Stomach (tissue), 9 donors: ENCODE data around the gene AIG1. TPM values are rescaled to one million over a fixed set of nuclear protein-coding genes. Genes with fewer than 3 reads are reported as not detected.

Experiments used
- DNase-seq, 2 donors: peaks; one replicate each; pipeline versions ENCODE4 v3.0.0 to v3.0.0-alpha.2; 2013 to 2019
- H3K27ac ChIP-seq, 5 donors: fragments of 200-600 bp in 4 of 5; sonication (generic) in 4 of 5; one replicate each; pipeline ENCODE4 v1.5.1; 2013 to 2019; ENCODE audit warnings: mild to moderate bottlenecking in 1 of 5, moderate library complexity in 1 of 5
- H3K27me3 ChIP-seq, 3 donors: fragments of 200-600 bp; sonication (generic); one replicate each; pipeline ENCODE4 v1.5.1; 2017 to 2019; ENCODE audit warnings: mixed run types in 1 of 3
- H3K36me3 ChIP-seq, 4 donors: fragments of 200-600 bp; sonication (generic); 1 replicate in 3 of 4; 2 replicates in 1 of 4; pipeline ENCODE4 v1.5.1; 2016 to 2019
- H3K4me1 ChIP-seq, 4 donors: fragments of 200-600 bp; sonication (generic); one replicate each; pipeline ENCODE4 v1.5.1; 2016 to 2019
- H3K4me3 ChIP-seq, 4 donors: fragments of 200-600 bp; sonication (generic) in 3 of 4; one replicate each; pipeline ENCODE4 v1.5.1; 2016 to 2019; ENCODE audit warnings: mild to moderate bottlenecking in 1 of 4
- H3K9me3 ChIP-seq, 4 donors: fragments of 200-600 bp; sonication (generic); one replicate each; pipeline ENCODE4 v1.5.1; 2016 to 2019
- CTCF ChIP-seq, 7 experiments: fragments of 450-650 bp in 4 of 7; fragments of 200-600 bp in 3 of 7; sonication (generic) in 3 of 7; IDR thresholded peaks; one replicate each; pipeline ENCODE4 v1.5.1; 2016 to 2019; ENCODE audit warnings: antibody characterized with exemption in 7 of 7, control low read depth in 2 of 7, mild to moderate bottlenecking in 1 of 7
- EP300 ChIP-seq: sonication (generic); formaldehyde crosslinking; IDR thresholded peaks from one replicate; pipeline ENCODE4 v1.6.1; 2017; ENCODE audit warnings: antibody characterized with exemption
- POLR2A ChIP-seq, 4 donors: fragments of 450-650 bp; IDR thresholded peaks; one replicate each; pipeline ENCODE4 v1.6.1; 2016; ENCODE audit warnings: antibody characterized with exemption in 4 of 4, control low read depth in 2 of 4, mild to moderate bottlenecking in 1 of 4, moderate library complexity in 1 of 4
- POLR2AphosphoS5 ChIP-seq, 3 donors: sonication (generic); formaldehyde crosslinking; IDR thresholded peaks; one replicate each; pipeline ENCODE4 v1.6.1; 2016; ENCODE audit warnings: antibody characterized with exemption in 3 of 3
- WGBS, 5 donors: extraction: QIAGEN DNeasy Blood & Tissue Kit in 3 of 5; methylation state at CpG; one replicate each; pipeline versions ENCODE4 v1.1.5 to v1.1.7; 2013 to 2018; 5-methylcytosine and 5-hydroxymethylcytosine counted together
- intact Hi-C: fragments of 100-400 bp; cut with DNase I; formaldehyde crosslinking; loops from one replicate; pipeline ENCODE4 v1.15.1; 2023; ENCODE audit warnings: low total_unique reads
- polyA plus RNA-seq, 3 donors: library from polyadenylated mRNA; stranded (reverse); fragments of 200-250 nt; gene quantifications; one replicate each; pipeline ENCODE4 v1.2.3, GENCODE V29; 2013
- total RNA-seq, 5 donors: library from RNA; depleted of rRNA; stranded (reverse); fragments of >200 nt; gene quantifications; one replicate each; pipeline versions ENCODE4 v1.1.0 to v1.2.3, GENCODE V29; 2014 to 2016
- donor health status: healthy with polysubstance abuse.
- donor health status: Bipolar disorder and iron deficiency.
- donor health status: healthy.

Gene AIG1
- total and polyA plus RNA-seq, 8 donors, result 10.8 to 220 (median 29.7) TPM; not detected in 1

GRCh38 chr6:143174516-143174915, 113.8 kb downstream of the AIG1 start:
- Histone ChIP-seq H3K36me3 (peaks cover 0 to 32% (median 4%) of the 10 kb centered on the region in 4 donors), H3K4me1 (no peaks in the 10 kb centered on the region), H3K4me3 (no peak overlapping the region), H3K27ac (no peak overlapping the region), H3K27me3 (no peaks in the 10 kb centered on the region), H3K9me3 (peaks cover 0 to 9% (median 5%) of the 10 kb centered on the region in 4 donors)
- intact Hi-C loops, result no loop called here
- DNase-seq, result no peak
- TF ChIP-seq CTCF (IDR thresholded peaks at IDR 0.05), result no peak
- no peak for TF ChIP-seq EP300
- TF ChIP-seq POLR2A (IDR thresholded peaks at IDR 0.05), result no peak
- TF ChIP-seq POLR2AphosphoS5 (IDR thresholded peaks at IDR 0.05), result no peak

GRCh38 chr6:143174951-143175350, 114.3 kb downstream of the AIG1 start:
- Histone ChIP-seq H3K36me3 (peaks cover 0 to 32% (median 4%) of the 10 kb centered on the region in 4 donors), H3K9me3 (peaks cover 0 to 9% (median 5%) of the 10 kb centered on the region in 4 donors), H3K4me3 (no peak overlapping the region), H3K4me1 (no peaks in the 10 kb centered on the region), H3K27ac (no peak overlapping the region), H3K27me3 (no peaks in the 10 kb centered on the region)
- 95 to 100% (median 97%) methylated on average over 1 of the region's 1 CpG for WGBS, 5 donors
- no peak for TF ChIP-seq EP300
- no peak for TF ChIP-seq POLR2A (IDR thresholded peaks at IDR 0.05)
- TF ChIP-seq POLR2AphosphoS5 (IDR thresholded peaks at IDR 0.05), result no peak
- no peak for TF ChIP-seq CTCF (IDR thresholded peaks at IDR 0.05)
- DNase-seq, result no peak
- intact Hi-C loops, result no loop called here

GRCh38 chr6:143176090-143177021, 115.7 kb downstream of the AIG1 start:
- intact Hi-C loops, result no loop called here
- TF ChIP-seq EP300, result no peak
- no peak for TF ChIP-seq CTCF (IDR thresholded peaks at IDR 0.05)
- TF ChIP-seq POLR2AphosphoS5 (IDR thresholded peaks at IDR 0.05), result no peak
- TF ChIP-seq POLR2A (IDR thresholded peaks at IDR 0.05), result no peak
- WGBS, 5 donors, result 85 to 95% (median 94%) methylated on average over 11 to 12 of the region's 12 CpGs
- DNase-seq, result no peak
- Histone ChIP-seq H3K9me3 (peaks cover 0 to 9% (median 5%) of the 10 kb centered on the region in 4 donors), H3K4me3 (no peak overlapping the region), H3K27ac (no peak overlapping the region), H3K36me3 (peaks cover 0 to 32% (median 4%) of the 10 kb centered on the region in 4 donors), H3K4me1 (no peaks in the 10 kb centered on the region), H3K27me3 (no peaks in the 10 kb centered on the region)

- TF ChIP-seq POLR2AphosphoS5 (IDR thresholded peaks at IDR 0.05) (no peak), CTCF (IDR thresholded peaks at IDR 0.05) (no peak), POLR2A (IDR thresholded peaks at IDR 0.05) (no peak), EP300 (no peak)
- H3K27me3 ChIP-seq, result no peaks in the 10 kb centered on the region
- peaks cover 0 to 9% (median 5%) of the 10 kb centered on the region in 4 donors for H3K9me3 ChIP-seq
- no peaks in the 10 kb centered on the region for H3K4me1 ChIP-seq
- H3K4me3 ChIP-seq, result no peak overlapping the region
- WGBS, 5 donors, result 92 to 96% (median 96%) methylated on average over 3 to 4 of the region's 4 CpGs
- no peak for DNase-seq
- H3K27ac ChIP-seq, result no peak overlapping the region
- H3K36me3 ChIP-seq, result peaks cover 0 to 26% (median 0%) of the 10 kb centered on the region in 4 donors
- intact Hi-C loops, result no loop called here
Observed at GRCh38 chr6:143177706-143178105, 117.0 kb downstream of the AIG1 start.
